ENCODE data around the gene GLDC. TPM values are rescaled to one million over a fixed set of nuclear protein-coding genes. Genes with fewer than 3 reads are reported as not detected.
"Not testable (repeated sequence)": the region's sequence is repeated elsewhere in the genome, so short reads cannot be mapped to it uniquely, and the experiment has no call there.

Gene GLDC
- total RNA-seq (2021) (0.53 and 1.5 TPM in 2 replicates), Bru-seq, nascent RNA (percentile 13 among the genes with signal in this experiment), BruChase-seq, experiment 1, labeled RNA remaining after a 2-hour chase (percentile 7 among the genes with signal in this experiment), BruChase-seq, experiment 2, labeled RNA remaining after a 6-hour chase (percentile 16 among the genes with signal in this experiment)
- long read RNA-seq, partial matches to known transcripts = 0 of 2 reads
- long read RNA-seq, other reads (novel, unspliced or antisense) = 1 of 2 reads

- Histone ChIP-seq H3K4me3 (peak within 1 kb of the TSS; percentile 50), H4K20me1 (ENCODE audit: insufficient read depth) (no peaks in the 10 kb centered on the region), H3K36me3 (ENCODE audit: low read depth) (no peaks in the 10 kb centered on the region), H3K4me1 (replicated peaks; ENCODE audit: insufficient read depth) (peaks cover 10% of the 10 kb centered on the region), H3K9me2 (ENCODE audit: insufficient read depth) (no peaks in the 10 kb centered on the region), H3K4me2 (peak within 1 kb of the TSS; percentile 65), H3K9me3 (ENCODE audit: insufficient read depth, low read depth) (no peaks in the 10 kb centered on the region), H3K27ac (no peak within 1 kb of the TSS), H3K79me2 (ENCODE audit: low read depth) (no peaks in the 10 kb centered on the region), H3F3A (ENCODE audit: insufficient read depth, low read depth) (peaks cover 5% of the 10 kb centered on the region; the same call in 1 of the 2 replicates), H3K27me3 (ENCODE audit: insufficient read depth, low read depth) (no peaks in the 10 kb centered on the region), H2AFZ (peak within 1 kb of the TSS; percentile 70)
- DNase-seq = peak in 1 of 2 experiments; percentile 48
- intact Hi-C loops (cut with micrococcal nuclease; ENCODE audit: unreplicated experiment) = no loop called here
- no TSS peak for BruUV-seq (replicated peaks)
- ChIA-PET CTCF (no interaction called here), POLR2A (ENCODE audit: unreplicated experiment) (no interaction called here)
- no peak for TF ChIP-seq EZH2 (IDR thresholded peaks at IDR 0.05; ENCODE audit: low read depth)
- TF ChIP-seq CTCF (conservative IDR thresholded peaks at IDR 0.05) = no peak
These were observed at the start of gene GLDC for GRCh38 chr9:6645355-6646292. TSS of gene GLDC (minus strand) at chr9:6645729. CDS start at chr9:6645499, 230 bp downstream.

GRCh38 chr9:6692881-6693361 lies 47.4 kb upstream of the GLDC start:
- no peaks in the 10 kb centered on the region for H3K79me2 ChIP-seq (ENCODE audit: low read depth)
- ChIA-PET CTCF (no interaction called here), POLR2A (ENCODE audit: unreplicated experiment) (no interaction called here)
- no peak for DNase-seq
- H3K27ac ChIP-seq = no peak overlapping the region
- H3K9me2 ChIP-seq (ENCODE audit: insufficient read depth) = no peaks in the 10 kb centered on the region
- H3K4me2 ChIP-seq = no peak overlapping the region
- BruUV-seq (replicated peaks) = no TSS peak
- intact Hi-C loops (cut with micrococcal nuclease; ENCODE audit: unreplicated experiment) = no loop called here
- H3K36me3 ChIP-seq (ENCODE audit: low read depth) = no peaks in the 10 kb centered on the region
- no peak overlapping the region for H2AFZ ChIP-seq
- no peaks in the 10 kb centered on the region for H3K9me3 ChIP-seq (ENCODE audit: insufficient read depth, low read depth)
- H3K4me3 ChIP-seq = no peak overlapping the region
- TF ChIP-seq EZH2 (IDR thresholded peaks at IDR 0.05; ENCODE audit: low read depth) (no peak), CTCF (conservative IDR thresholded peaks at IDR 0.05) (no peak)
- no peaks in the 10 kb centered on the region for H4K20me1 ChIP-seq (ENCODE audit: insufficient read depth)
- no peaks in the 10 kb centered on the region for H3K27me3 ChIP-seq (ENCODE audit: insufficient read depth, low read depth)
- no peaks in the 10 kb centered on the region for H3K4me1 ChIP-seq (replicated peaks; ENCODE audit: insufficient read depth)
- no peaks in the 10 kb centered on the region for H3F3A ChIP-seq (ENCODE audit: insufficient read depth, low read depth)

- no TSS peak for BruUV-seq (replicated peaks)
- CTCF ChIA-PET = no interaction called here
- no peaks in the 10 kb centered on the region for H3K79me2 ChIP-seq (ENCODE audit: low read depth)
These were observed 46.9 kb upstream of the GLDC start for GRCh38 chr9:6692433-6692832.

GRCh38 chr9:6690675-6691070 lies 45.1 kb upstream of the GLDC start:
- H3K36me3 ChIP-seq (ENCODE audit: low read depth); H3K9me2 ChIP-seq (ENCODE audit: insufficient read depth); DNase-seq; H3K4me2 ChIP-seq; POLR2A ChIA-PET (ENCODE audit: unreplicated experiment); H3K27me3 ChIP-seq (ENCODE audit: insufficient read depth, low read depth); H3F3A ChIP-seq (ENCODE audit: insufficient read depth, low read depth); intact Hi-C loops (cut with micrococcal nuclease; ENCODE audit: unreplicated experiment); H3K4me1 ChIP-seq (replicated peaks; ENCODE audit: insufficient read depth); BruUV-seq (replicated peaks); H2AFZ ChIP-seq; H3K27ac ChIP-seq; CTCF ChIA-PET; H3K79me2 ChIP-seq (ENCODE audit: low read depth); H4K20me1 ChIP-seq (ENCODE audit: insufficient read depth); H3K9me3 ChIP-seq (ENCODE audit: insufficient read depth, low read depth); H3K4me3 ChIP-seq: not testable (repeated sequence)

More at GRCh38 chr9:6692433-6692832, 46.9 kb upstream of the GLDC start:
- POLR2A ChIA-PET (ENCODE audit: unreplicated experiment) = no interaction called here
- no peak for TF ChIP-seq CTCF (conservative IDR thresholded peaks at IDR 0.05)
- Histone ChIP-seq H3K4me1 (replicated peaks; ENCODE audit: insufficient read depth) (no peaks in the 10 kb centered on the region), H3K9me3 (ENCODE audit: insufficient read depth, low read depth) (no peaks in the 10 kb centered on the region), H3K9me2 (ENCODE audit: insufficient read depth) (no peaks in the 10 kb centered on the region), H3K27ac (no peak overlapping the region), H2AFZ (no peak overlapping the region), H4K20me1 (ENCODE audit: insufficient read depth) (no peaks in the 10 kb centered on the region), H3F3A (ENCODE audit: insufficient read depth, low read depth) (no peaks in the 10 kb centered on the region), H3K36me3 (ENCODE audit: low read depth) (no peaks in the 10 kb centered on the region), H3K4me3 (no peak overlapping the region), H3K4me2 (no peak overlapping the region), H3K27me3 (ENCODE audit: insufficient read depth, low read depth) (no peaks in the 10 kb centered on the region)
- intact Hi-C loops (cut with micrococcal nuclease; ENCODE audit: unreplicated experiment) = no loop called here
- DNase-seq = no peak
